Measurements from ENCODE around the gene DOK1.

DOK1 gene

DNA sequence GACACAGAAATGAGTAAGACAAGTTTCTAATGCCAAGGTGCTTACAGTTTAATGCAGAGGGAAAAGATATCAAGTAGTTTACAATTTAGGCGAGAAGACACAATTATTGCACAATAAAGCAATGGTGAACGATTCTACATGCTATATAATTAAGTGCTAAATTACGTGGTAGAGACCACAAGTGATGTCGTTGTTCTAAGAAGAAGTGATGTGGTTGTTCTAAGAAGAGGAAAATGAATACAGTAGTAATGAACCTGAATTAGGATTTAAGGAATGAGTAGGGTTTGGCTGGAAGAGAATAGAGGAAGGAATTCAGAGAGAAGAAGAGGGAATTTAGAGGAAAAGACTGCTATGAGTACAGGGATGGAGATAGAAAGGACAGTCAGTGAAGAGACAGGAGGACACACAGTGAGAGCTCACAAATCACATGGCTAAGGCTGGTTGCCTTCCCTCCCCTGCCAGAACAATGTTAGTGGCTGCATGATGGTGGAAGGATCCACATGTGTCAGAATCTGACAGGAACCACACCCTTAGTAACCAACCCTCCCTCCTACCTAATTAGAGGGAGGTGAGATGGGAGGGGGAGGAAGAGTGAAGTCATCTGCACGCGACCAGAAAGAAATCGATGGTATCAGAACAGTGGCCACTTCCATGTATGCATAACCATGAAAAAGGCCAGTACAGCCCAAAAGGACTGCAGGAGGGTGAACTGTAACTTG lies 48.9 kb downstream of the DOK1 start:
- FAIRE-seq: no peak

GRCh38 chr2:74606927-74607326 lies 52.4 kb downstream of the DOK1 start:
- no peak for FAIRE-seq

Data from TTC549 (cell line).